Stimulated activated CD4-positive, alpha-beta T cell treated with anti-CD3 and anti-CD28 coated beads, TNF-alpha, amount 100 ng/mL, for 1 hour (primary cell): ENCODE measurements around the gene BAZ2A.

Experiments used
- DNase-seq, 3 donors: peaks; one replicate each; pipeline ENCODE4 v3.0.0-alpha.2; 2020; ENCODE audit warnings: low read depth in 3 of 3, low spot score in 1 of 3

BAZ2A gene

GRCh38 chr12:56635806-56636674 is 5.9 kb upstream of the BAZ2A start:
- peak; percentile 40 to 66 (median 51) for DNase-seq

GRCh38 chr12:56634837-56635791 is 5.0 kb upstream of the BAZ2A start:
- no peak for DNase-seq

GRCh38 chr12:56634242-56634836 is 4.2 kb upstream of the BAZ2A start:
- no peak for DNase-seq

- DNase-seq, result no peak
These were observed 3.5 kb upstream of the BAZ2A start for GRCh38 chr12:56633468-56634241.

- no peak for DNase-seq
These were observed 2.8 kb upstream of the BAZ2A start for GRCh38 chr12:56632701-56633467.

GRCh38 chr12:56631790-56632700 is 1.9 kb upstream of the BAZ2A start:
- DNase-seq, result no peak

GRCh38 chr12:56629459-56630179 is 507 bp downstream of the BAZ2A start:
- peak in 1 of 3 donors; percentile 42 for DNase-seq

- no peak for DNase-seq
These were observed 1.3 kb downstream of the BAZ2A start for GRCh38 chr12:56628671-56629458.

- DNase-seq, result no peak
These were observed 3.4 kb downstream of the BAZ2A start for GRCh38 chr12:56626701-56627100.

- no peak for DNase-seq
These were observed 7.6 kb downstream of the BAZ2A start for GRCh38 chr12:56622535-56622934.

- no peak for DNase-seq
These were observed 13.2 kb downstream of the BAZ2A start for GRCh38 chr12:56616925-56617324.

GRCh38 chr12:56616244-56616643 is 13.9 kb downstream of the BAZ2A start:
- no peak for DNase-seq

GRCh38 chr12:56614627-56615026 is 15.5 kb downstream of the BAZ2A start:
- DNase-seq, result no peak

- no peak for DNase-seq
These were observed 25.8 kb downstream of the BAZ2A start for GRCh38 chr12:56604355-56604754.

GRCh38 chr12:56602239-56602638 is 27.9 kb downstream of the BAZ2A start:
- no peak for DNase-seq

- DNase-seq, result no peak
These were observed 28.6 kb downstream of the BAZ2A start for GRCh38 chr12:56601503-56601902.

- DNase-seq, result no peak
These were observed 29.4 kb downstream of the BAZ2A start for GRCh38 chr12:56600753-56601152.
